GM12864 (cell line): ENCODE measurements around the gene OTUD3.

Experiments used
- DNase-seq: peaks from one replicate; pipeline ENCODE4 v3.0.0-alpha.2; 2011; ENCODE audit warnings: low read depth
- H3K4me3 ChIP-seq: 2 replicates; pipeline ENCODE4 v1.5.1; 2011; ENCODE audit warnings: mild to moderate bottlenecking, low read depth, low read length, control low read depth
- CTCF ChIP-seq: IDR thresholded peaks from 2 replicates; pipeline ENCODE4 v1.5.1; 2011; ENCODE audit warnings: low read depth, mild to moderate bottlenecking, moderate library complexity, low read length, control low read depth, inconsistent platforms; ENCODE audit errors: missing control alignments

Gene OTUD3

GRCh38 chr1:19909971-19910370, 27.8 kb downstream of the OTUD3 start:
- no peak for DNase-seq
- no peak overlapping the region for H3K4me3 ChIP-seq
- TF ChIP-seq CTCF, result no peak

- no peak overlapping the region for H3K4me3 ChIP-seq
- no peak for TF ChIP-seq CTCF
- DNase-seq, result no peak
Observed at GRCh38 chr1:19910650-19911049, 28.5 kb downstream of the OTUD3 start.

GRCh38 chr1:19918057-19918456, 35.9 kb downstream of the OTUD3 start:
- TF ChIP-seq CTCF, result peak; percentile 93
- no peak overlapping the region for H3K4me3 ChIP-seq
- peak; percentile 35 for DNase-seq

GRCh38 chr1:19920132-19920710, 38.0 kb downstream of the OTUD3 start:
- no peak for TF ChIP-seq CTCF
- no peak for DNase-seq
- no peak overlapping the region for H3K4me3 ChIP-seq

GRCh38 chr1:19921310-19921709, 39.1 kb downstream of the OTUD3 start:
- H3K4me3 ChIP-seq, result no peak overlapping the region
- no peak for DNase-seq
- TF ChIP-seq CTCF, result no peak

- no peak overlapping the region for H3K4me3 ChIP-seq
- no peak for TF ChIP-seq CTCF
- no peak for DNase-seq
Observed at GRCh38 chr1:19922015-19922688, 40.0 kb downstream of the OTUD3 start.
